Omental fat pad (tissue), 4 donors: ENCODE measurements around the gene ZKSCAN1. TPM values are rescaled to one million over a fixed set of nuclear protein-coding genes. Genes with fewer than 3 reads are reported as not detected.

ENCODE experiments used
- ATAC-seq: fragments of 150-250 bp; one replicate; pipeline ENCODE4 v1.9.1; 2016; ENCODE audit warnings: mild to moderate bottlenecking, moderate library complexity; ENCODE audit not compliant: low FRiP score
- DNase-seq: peaks from one replicate; pipeline ENCODE4 v3.0.0-alpha.2; 2019; ENCODE audit warnings: low spot score
- CTCF ChIP-seq, 3 donors: fragments of 450-650 bp; IDR thresholded peaks; one replicate each; pipeline ENCODE4 v1.5.1; 2016 to 2017; ENCODE audit warnings: antibody characterized with exemption in 3 of 3, mild to moderate bottlenecking in 3 of 3, moderate library complexity in 2 of 3
- total RNA-seq, 4 donors: library from RNA; depleted of rRNA; stranded (reverse); fragments of >200 nt; gene quantifications; one replicate each; pipeline ENCODE4 v1.1.0, GENCODE V29; 2016

Gene ZKSCAN1
- total RNA-seq, 4 donors from 2014 or later: 21.5 to 34.5 (median 28.0) TPM

GRCh38 chr7:100027197-100027596 lies 11.8 kb downstream of the ZKSCAN1 start:
- no peak for DNase-seq
- no peak for ATAC-seq
- no peak for TF ChIP-seq CTCF (IDR thresholded peaks at IDR 0.05)

- no peak for DNase-seq
- no peak for ATAC-seq
- no peak for TF ChIP-seq CTCF (IDR thresholded peaks at IDR 0.05)
Observed at GRCh38 chr7:100029596-100029995, 14.2 kb downstream of the ZKSCAN1 start.

- no peak for ATAC-seq
Observed at GRCh38 chr7:100033526-100033925, 18.1 kb downstream of the ZKSCAN1 start.

GRCh38 chr7:100034871-100035510 lies 19.6 kb downstream of the ZKSCAN1 start:
- peak; percentile 79 for ATAC-seq
- no peak for DNase-seq
- TF ChIP-seq CTCF (IDR thresholded peaks at IDR 0.05): no peak

More at GRCh38 chr7:100033526-100033925, 18.1 kb downstream of the ZKSCAN1 start:
- no peak for DNase-seq
- TF ChIP-seq CTCF (IDR thresholded peaks at IDR 0.05): no peak

GRCh38 chr7:100035876-100036275 lies 20.5 kb downstream of the ZKSCAN1 start:
- TF ChIP-seq CTCF (IDR thresholded peaks at IDR 0.05): no peak
- no peak for ATAC-seq
- DNase-seq: no peak

GRCh38 chr7:100038326-100038725 lies 22.9 kb downstream of the ZKSCAN1 start:
- ATAC-seq: no peak
- no peak for DNase-seq
- TF ChIP-seq CTCF (IDR thresholded peaks at IDR 0.05): no peak

- no peak for DNase-seq
- ATAC-seq: no peak
- no peak for TF ChIP-seq CTCF (IDR thresholded peaks at IDR 0.05)
Observed at GRCh38 chr7:100040575-100040974, 25.2 kb downstream of the ZKSCAN1 start.
